Ishikawa (cell line): ENCODE data around the gene USP2.

Experiments used
- CEBPB ChIP-seq: IDR thresholded peaks from 2 replicates; pipeline ENCODE4 v1.6.1; 2012
- CREB1 ChIP-seq: IDR thresholded peaks from 2 replicates; pipeline ENCODE4 v1.6.1; 2012; ENCODE audit warnings: low read depth
- EGR1 ChIP-seq: IDR thresholded peaks from 2 replicates; pipeline ENCODE4 v1.6.1; 2012
- EP300 ChIP-seq: IDR thresholded peaks from 2 replicates; pipeline ENCODE4 v1.6.1; 2012; ENCODE audit warnings: borderline replicate concordance
- FOXM1 ChIP-seq: IDR thresholded peaks from 2 replicates; pipeline ENCODE4 v1.6.1; 2012; ENCODE audit warnings: low read depth, borderline replicate concordance
- MAX ChIP-seq: IDR thresholded peaks from 2 replicates; pipeline ENCODE4 v1.6.1; 2012
- NFIC ChIP-seq: IDR thresholded peaks from 2 replicates; pipeline ENCODE4 v1.6.1; 2012
- RAD21 ChIP-seq: IDR thresholded peaks from 2 replicates; pipeline ENCODE4 v1.6.1; 2012; ENCODE audit warnings: low read depth
- REST ChIP-seq: IDR thresholded peaks from 2 replicates; pipeline ENCODE4 v1.6.1; 2012; ENCODE audit warnings: low read depth, mild to moderate bottlenecking
- TAF1 ChIP-seq: IDR thresholded peaks from 2 replicates; pipeline ENCODE4 v1.6.1; 2012; ENCODE audit warnings: low read depth, mild to moderate bottlenecking
- TCF12 ChIP-seq: IDR thresholded peaks from 2 replicates; pipeline ENCODE4 v1.6.1; 2012; ENCODE audit warnings: low read depth
- TEAD4 ChIP-seq: IDR thresholded peaks from 2 replicates; pipeline ENCODE4 v1.6.1; 2012
- USF1 ChIP-seq: IDR thresholded peaks from 2 replicates; pipeline ENCODE4 v1.6.1; 2012
- YY1 ChIP-seq: IDR thresholded peaks from 2 replicates; pipeline ENCODE4 v1.6.1; 2012; ENCODE audit warnings: low read depth
- ZBTB7A ChIP-seq: IDR thresholded peaks from 2 replicates; pipeline ENCODE4 v1.6.1; 2012; ENCODE audit warnings: low read depth

Gene USP2

GRCh38 chr11:119322360-119322739 is 59.1 kb downstream of the USP2 start:
- TF ChIP-seq TAF1 (no peak), TCF12 (no peak), YY1 (no peak), CREB1 (no peak), CEBPB (no peak), TEAD4 (no peak), RAD21 (no peak), NFIC (no peak), MAX (no peak), EGR1 (no peak), REST (no peak), EP300 (no peak), USF1 (no peak), ZBTB7A (no peak), FOXM1 (no peak)

GRCh38 chr11:119320776-119321524 is 60.5 kb downstream of the USP2 start:
- TF ChIP-seq NFIC = no peak
- peak; percentile 12; the same call in 1 of the 2 replicates for TF ChIP-seq ZBTB7A
- TF ChIP-seq MAX = no peak; the same call in 1 of the 2 replicates
- TF ChIP-seq EP300 = no peak
- peak; percentile 67; the same call in 1 of the 2 replicates for TF ChIP-seq TAF1

GRCh38 chr11:119320240-119320775 is 61.2 kb downstream of the USP2 start:
- TF ChIP-seq TCF12 = no peak
- no peak for TF ChIP-seq REST
- no peak for TF ChIP-seq TAF1
- no peak for TF ChIP-seq EGR1
- no peak for TF ChIP-seq YY1
- TF ChIP-seq MAX = no peak
- no peak for TF ChIP-seq RAD21
- TF ChIP-seq TEAD4 = no peak
- no peak for TF ChIP-seq EP300
- no peak for TF ChIP-seq NFIC
- TF ChIP-seq ZBTB7A = no peak
- no peak for TF ChIP-seq CEBPB
- no peak for TF ChIP-seq USF1
- TF ChIP-seq CREB1 = no peak
- no peak for TF ChIP-seq FOXM1

- no peak for TF ChIP-seq TEAD4
- TF ChIP-seq EP300 = no peak
- no peak for TF ChIP-seq REST
- no peak for TF ChIP-seq YY1
- TF ChIP-seq USF1 = no peak
- TF ChIP-seq MAX = no peak
- TF ChIP-seq NFIC = no peak
- no peak for TF ChIP-seq FOXM1
- no peak for TF ChIP-seq ZBTB7A
These were observed 61.7 kb downstream of the USP2 start for GRCh38 chr11:119319700-119320239.
